Pulmonary artery endothelial cell (primary cell): ENCODE results near the gene KCNH4. TPM values are rescaled to one million over a fixed set of nuclear protein-coding genes. Genes with fewer than 3 reads are reported as not detected.
"Not testable (repeated sequence)": the region's sequence is repeated elsewhere in the genome, so short reads cannot be mapped to it uniquely, and the experiment has no call there.

Source experiments
- DNase-seq: peaks from one replicate; pipeline ENCODE4 v3.0.0-alpha.2; 2011; ENCODE audit warnings: low read depth, low spot score
- total RNA-seq: library from RNA; depleted of rRNA; stranded (reverse); fragments of >200 nt; gene quantifications from 2 replicates; pipeline ENCODE4 v1.2.3, GENCODE V29; 2014

KCNH4 gene
- total RNA-seq = 0.04 TPM in 1 of 2 replicates, not detected in the other

DNA sequence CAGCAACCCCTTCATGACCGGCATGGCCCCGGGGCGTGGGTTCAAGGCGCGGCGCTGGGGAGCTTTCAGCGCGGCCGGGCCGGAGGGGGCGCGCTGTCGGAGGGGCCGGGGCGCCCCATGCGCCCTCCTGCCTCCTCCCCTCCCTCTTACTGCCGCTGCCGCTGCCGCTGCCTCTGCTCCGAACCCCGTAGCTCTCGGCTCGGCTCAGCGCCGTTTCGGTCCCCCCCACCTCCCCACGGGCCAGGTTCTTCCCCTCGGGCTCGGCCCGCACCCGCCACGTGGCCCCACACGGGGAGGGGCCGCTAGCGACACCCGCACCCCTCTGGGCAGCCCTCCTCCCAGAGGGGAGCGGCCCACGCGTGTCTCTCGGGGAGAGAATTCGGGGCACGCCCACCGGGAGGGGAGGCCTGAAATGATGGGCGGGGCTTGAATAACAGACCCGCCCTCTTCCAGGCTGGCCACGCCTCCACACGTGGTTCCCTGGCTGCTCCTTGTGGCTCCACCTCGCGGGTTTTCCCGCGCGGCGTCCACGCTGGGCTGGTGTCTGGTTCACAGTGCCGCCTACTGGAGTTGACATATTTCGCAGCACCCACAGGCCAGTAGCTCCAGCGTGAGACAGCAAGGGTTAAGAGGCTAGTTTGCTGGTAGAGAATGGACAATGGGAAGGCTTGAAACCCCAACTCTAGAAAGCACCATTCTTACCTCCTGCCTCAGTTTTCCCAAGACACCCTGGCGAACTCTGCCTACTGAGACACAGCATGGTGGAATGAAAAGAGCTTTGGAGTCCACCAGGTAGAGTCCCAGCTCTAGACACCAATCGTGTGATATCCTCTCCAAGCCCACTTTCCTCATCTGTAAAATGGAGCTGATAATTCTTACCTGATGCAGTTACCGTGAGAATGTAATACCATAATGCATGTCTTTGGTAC, at the start of gene KCNH4:
KCNH4 (minus strand) TSS at position 221 of the 929 bp plus-strand sequence; CDS start at position 24, 197 bp downstream.
- DNase-seq = peak; percentile 32

- no peak for DNase-seq
Measured at GRCh38 chr17:42230225-42230624, 49.3 kb upstream of the KCNH4 start.

DNA sequence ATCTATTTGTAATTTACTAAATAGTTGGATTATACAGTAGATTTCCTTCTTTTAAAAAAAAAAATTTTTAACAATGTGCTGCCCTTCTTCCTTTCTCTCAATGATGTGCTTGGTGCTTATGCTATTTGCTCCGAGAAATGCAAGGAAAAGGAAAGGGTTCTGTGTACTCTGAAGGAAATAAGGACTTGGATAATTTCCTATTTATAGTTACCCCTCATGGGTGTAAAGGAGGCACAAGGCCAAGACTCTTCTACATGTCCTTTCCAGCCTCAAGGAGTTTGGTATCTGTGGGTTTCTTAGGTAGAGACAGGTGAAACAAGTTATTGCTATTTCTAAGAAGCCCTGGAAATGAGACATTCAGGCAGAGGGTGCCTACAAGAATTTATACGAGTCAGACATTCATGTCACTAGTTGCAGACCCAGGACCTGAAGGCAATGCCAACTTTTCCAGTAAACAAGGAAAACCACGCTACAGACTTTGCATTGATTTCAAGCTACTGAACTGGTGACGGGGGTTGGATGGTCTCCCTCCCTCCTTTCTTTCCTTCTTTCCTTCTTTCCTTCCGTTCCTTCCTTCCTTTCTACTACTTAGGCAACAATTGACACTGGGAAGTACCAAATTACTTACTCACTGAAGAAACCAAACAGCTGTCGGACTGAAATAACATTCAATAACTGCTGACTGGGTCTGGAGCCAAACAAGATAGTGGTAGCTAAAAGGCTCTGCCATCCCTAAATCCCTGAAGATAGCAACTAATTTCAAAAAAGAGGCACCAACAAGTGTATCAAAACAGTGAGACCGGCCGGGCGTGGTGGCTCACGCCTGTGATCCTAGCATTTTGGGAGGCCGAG, 47.1 kb upstream of the KCNH4 start:
- DNase-seq = no peak

GRCh38 chr17:42225646-42226045, 44.7 kb upstream of the KCNH4 start:
- DNase-seq = no peak

DNA sequence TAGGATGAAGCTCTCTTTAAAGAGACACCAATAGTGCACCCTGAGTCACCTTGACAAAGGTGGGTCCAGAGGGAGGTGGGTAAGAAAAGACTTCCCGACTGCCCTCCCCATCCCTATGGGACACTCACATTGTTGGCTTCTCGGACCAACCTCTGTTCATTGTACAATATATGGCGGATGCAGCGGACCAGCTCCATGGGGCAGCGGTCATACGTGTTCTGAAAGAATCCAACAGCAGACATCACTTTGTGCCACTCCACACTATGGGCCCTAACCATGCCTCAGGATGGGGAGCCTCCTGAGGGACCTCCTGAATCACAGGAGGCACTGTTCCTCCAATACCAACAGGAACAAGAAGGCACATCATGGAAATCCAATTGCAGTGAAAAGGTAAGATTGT, 43.7 kb upstream of the KCNH4 start:
- no peak for DNase-seq

GRCh38 chr17:42221886-42222745, 41.2 kb upstream of the KCNH4 start:
- DNase-seq = peak; percentile 33

- DNase-seq = not testable (repeated sequence)
Measured at GRCh38 chr17:42219280-42219679, 38.3 kb upstream of the KCNH4 start.

DNA sequence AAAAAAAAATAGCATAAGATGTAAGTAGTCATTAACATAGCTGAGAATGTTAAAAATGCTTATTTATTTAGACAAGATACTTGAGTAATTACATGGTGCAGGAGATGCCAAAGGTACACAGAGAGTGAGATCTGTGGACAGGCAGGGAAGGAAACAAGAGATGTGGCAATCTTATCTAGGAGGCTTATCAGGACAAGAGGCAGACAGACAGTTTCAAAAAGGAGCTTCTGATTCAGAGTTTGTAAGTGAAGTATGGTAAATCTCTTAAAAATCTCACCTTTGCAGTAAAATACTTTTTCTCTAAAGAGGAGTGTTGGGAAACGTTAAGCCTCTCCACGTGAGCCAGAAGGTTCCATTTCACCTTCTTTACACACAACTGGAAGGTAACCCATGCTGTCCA, 33.2 kb upstream of the KCNH4 start:
- DNase-seq = no peak

GRCh38 chr17:42212382-42212781, 31.4 kb upstream of the KCNH4 start:
- no peak for DNase-seq

DNA sequence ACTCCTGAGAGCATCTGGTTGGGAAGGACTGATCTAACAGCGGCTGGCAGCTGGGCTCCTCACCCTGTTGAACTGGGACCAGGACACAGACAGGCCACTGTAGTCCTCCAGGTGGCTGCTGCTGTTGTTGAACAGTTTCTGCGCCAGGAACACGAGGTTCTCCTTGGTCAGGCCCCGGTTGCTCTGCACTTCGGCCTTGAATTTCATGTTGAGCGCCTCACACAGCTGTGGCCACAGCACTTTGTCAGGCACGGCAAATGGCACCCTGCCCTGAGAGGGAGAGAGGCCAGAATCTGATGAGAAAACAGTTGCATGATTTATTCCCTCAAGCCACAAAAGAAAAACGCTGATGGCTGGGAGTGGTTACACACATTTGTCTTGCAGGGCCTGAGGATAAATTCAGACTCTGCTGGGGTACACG, 31.0 kb upstream of the KCNH4 start:
- DNase-seq = not testable (repeated sequence)

DNA sequence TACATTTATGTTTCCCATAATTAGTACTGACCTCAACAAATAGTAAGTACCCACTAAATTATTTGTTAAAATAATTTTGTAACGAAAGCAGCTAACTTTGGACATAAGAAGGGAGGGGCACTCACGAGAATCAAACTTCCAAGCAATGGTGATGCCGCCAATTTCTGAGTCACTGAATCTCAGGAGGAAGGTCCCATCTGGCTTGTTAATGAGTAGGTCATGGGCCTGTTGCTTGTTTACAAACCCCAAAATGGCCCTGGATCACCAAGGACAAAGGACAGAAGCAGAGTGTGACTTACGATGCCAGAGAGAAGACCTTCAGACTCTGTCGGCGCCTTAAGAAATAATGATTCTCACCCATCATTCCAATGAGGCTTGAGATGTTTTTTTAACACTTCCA, 29.1 kb upstream of the KCNH4 start:
- no peak for DNase-seq

GRCh38 chr17:42206153-42206612, 25.2 kb upstream of the KCNH4 start:
- DNase-seq = not testable (repeated sequence)

DNA sequence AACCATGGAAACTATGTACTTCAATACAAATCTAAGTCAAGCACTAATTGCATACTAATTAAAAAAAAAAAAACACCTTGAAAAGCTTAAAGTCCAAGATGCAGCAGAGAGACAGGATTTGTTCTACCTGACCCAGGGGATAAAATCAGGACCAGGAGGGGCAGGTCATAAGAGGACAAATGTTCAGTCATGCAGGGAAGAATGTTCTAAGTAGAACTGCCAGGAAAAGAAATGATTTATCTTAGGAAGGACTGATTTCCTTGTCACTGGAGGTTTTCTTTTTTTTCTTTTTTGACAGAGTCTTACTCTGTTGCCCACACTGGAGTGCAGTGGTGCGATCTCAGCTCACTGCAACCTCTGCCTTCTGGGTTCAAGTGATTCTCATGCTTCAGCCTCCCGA, 22.4 kb upstream of the KCNH4 start:
- DNase-seq = no peak

- DNase-seq = no peak
Measured at GRCh38 chr17:42202696-42203095, 21.8 kb upstream of the KCNH4 start.

DNA sequence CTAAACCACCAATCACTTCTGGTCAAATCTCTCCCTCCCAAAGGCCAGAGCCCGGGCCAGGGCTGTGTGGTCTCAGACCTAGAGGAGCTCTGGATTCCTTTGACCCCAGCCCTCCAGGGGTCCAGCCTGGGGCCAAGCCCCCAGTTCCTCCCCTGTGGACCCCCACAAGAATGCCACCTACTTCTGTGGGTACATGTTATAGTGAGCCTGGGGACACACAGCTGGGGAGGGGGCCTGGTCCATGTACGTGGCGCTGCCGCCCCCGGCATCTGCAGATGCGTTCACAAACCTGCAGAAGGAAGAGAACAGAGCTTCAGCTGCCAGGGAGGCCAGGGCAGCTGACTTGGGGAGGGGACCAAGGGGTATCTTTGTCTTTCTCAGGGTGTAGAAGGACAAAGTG, 21.2 kb upstream of the KCNH4 start:
- DNase-seq = no peak

DNA sequence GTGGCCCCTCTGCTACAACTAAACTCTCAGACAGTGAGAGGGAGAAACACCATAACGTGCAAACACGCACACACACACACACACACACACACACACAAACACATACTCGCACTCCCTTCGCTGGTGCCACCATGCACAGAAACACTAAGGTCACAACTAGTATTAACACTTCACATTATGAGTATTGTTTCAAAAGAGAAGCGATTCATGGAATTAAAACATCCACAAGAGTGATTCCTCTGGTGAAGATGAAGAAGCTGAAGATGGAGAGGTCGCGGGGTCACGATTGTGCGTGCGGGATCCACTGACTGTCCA, 20.5 kb upstream of the KCNH4 start:
- DNase-seq = no peak

GRCh38 chr17:42200706-42201457, 19.9 kb upstream of the KCNH4 start:
- peak; percentile 15 for DNase-seq

DNA sequence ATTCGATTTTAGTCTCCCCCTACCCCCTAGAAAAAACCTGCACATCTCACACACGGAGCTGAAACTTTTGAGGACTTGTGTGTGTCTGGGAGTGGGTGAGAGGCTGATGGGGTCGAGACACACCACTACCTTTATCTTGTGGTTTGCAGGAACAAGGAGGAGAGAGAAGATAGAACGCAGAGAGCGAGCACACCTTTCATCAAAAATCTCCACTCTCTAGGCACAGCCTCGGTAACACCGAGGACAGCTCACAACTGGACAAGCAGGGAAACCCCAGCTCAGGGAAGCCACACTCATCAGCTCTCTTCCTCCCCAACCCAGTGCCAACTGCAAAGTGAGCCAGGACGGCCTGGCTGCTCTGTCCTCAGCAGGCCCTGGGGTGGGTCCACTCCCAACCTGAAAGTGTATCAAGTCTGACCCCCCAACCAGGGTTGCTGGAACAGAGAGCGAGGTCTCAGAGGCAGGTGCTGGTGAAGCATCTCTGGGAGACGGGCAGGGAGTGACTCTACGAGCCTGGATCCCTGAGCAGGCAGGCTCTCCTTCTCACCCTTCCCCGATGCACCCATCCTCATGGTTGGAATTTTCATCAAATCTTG, 18.6 kb upstream of the KCNH4 start:
- no peak for DNase-seq

DNA sequence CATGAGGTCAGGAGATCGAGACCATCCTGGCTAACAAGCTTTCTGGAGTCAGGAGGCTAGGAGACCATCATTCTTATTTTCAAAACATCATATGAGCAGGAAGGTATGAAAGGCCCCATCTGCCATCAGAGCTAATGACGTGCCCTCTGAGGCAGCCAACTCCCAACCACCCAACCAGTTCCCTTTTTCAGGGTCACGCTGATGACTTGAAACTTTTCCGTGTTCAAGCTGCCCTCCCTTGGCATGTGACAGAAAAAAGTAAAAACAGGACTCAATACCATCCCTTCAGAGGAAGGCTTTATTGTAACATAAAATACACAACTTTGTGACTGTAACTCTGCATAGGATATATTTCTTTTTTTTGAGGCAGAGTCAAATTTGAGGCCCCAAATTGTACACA, 18.0 kb upstream of the KCNH4 start:
- no peak for DNase-seq

- no peak for DNase-seq
Measured at GRCh38 chr17:42197564-42198156, 16.7 kb upstream of the KCNH4 start.
